ENCODE data around the gene CCDC9B. TPM values are rescaled to one million over a fixed set of nuclear protein-coding genes. Genes with fewer than 3 reads are reported as not detected.

Gene CCDC9B
- total RNA-seq, 1 experiment from 2014 or later = 1.2 TPM

- Histone ChIP-seq H4K20me1 (ENCODE audit: insufficient read depth, low read depth, low read length) (no peaks in the 10 kb centered on the region), H3K9me3 (ENCODE audit: low read length) (no peaks in the 10 kb centered on the region), H3K4me2 (ENCODE audit: low read depth, low read length, poor library complexity, severe bottlenecking) (no peak overlapping the region), H3K9me2 (replicated peaks; ENCODE audit: insufficient read depth, low read length) (no peaks in the 10 kb centered on the region), H3K79me2 (ENCODE audit: low read length) (peaks cover 21% of the 10 kb centered on the region), H3K4me3 (ENCODE audit: low read length) (no peak overlapping the region), H3K4me1 (ENCODE audit: low read length) (peaks cover 12% of the 10 kb centered on the region), H3K36me3 (ENCODE audit: insufficient read depth, low read length) (peaks cover 6% of the 10 kb centered on the region; the same call in 1 of the 2 replicates), H3K27ac (ENCODE audit: low read length) (no peak overlapping the region), H2AFZ (ENCODE audit: low read length) (no peak overlapping the region), H3K9ac (ENCODE audit: low read length) (no peak overlapping the region), H3K27me3 (ENCODE audit: low read length) (no peaks in the 10 kb centered on the region)
- no peak for DNase-seq
Measured at GRCh38 chr15:40379853-40380252, 39.1 kb upstream of the CCDC9B start.

- Histone ChIP-seq H3K36me3 (ENCODE audit: insufficient read depth, low read length) (peaks cover 2% of the 10 kb centered on the region; the same call in 1 of the 2 replicates), H3K79me2 (ENCODE audit: low read length) (peaks cover 16% of the 10 kb centered on the region), H3K9me3 (ENCODE audit: low read length) (no peaks in the 10 kb centered on the region), H3K9ac (ENCODE audit: low read length) (no peak overlapping the region), H3K9me2 (replicated peaks; ENCODE audit: insufficient read depth, low read length) (no peaks in the 10 kb centered on the region), H3K4me3 (ENCODE audit: low read length) (no peak overlapping the region), H3K27me3 (ENCODE audit: low read length) (no peaks in the 10 kb centered on the region), H2AFZ (ENCODE audit: low read length) (no peak overlapping the region), H3K27ac (ENCODE audit: low read length) (no peak overlapping the region), H4K20me1 (ENCODE audit: insufficient read depth, low read depth, low read length) (no peaks in the 10 kb centered on the region), H3K4me2 (ENCODE audit: low read depth, low read length, poor library complexity, severe bottlenecking) (no peak overlapping the region), H3K4me1 (ENCODE audit: low read length) (peaks cover 8% of the 10 kb centered on the region)
- DNase-seq = no peak
Measured at GRCh38 chr15:40379374-40379773, 38.6 kb upstream of the CCDC9B start.

DNA sequence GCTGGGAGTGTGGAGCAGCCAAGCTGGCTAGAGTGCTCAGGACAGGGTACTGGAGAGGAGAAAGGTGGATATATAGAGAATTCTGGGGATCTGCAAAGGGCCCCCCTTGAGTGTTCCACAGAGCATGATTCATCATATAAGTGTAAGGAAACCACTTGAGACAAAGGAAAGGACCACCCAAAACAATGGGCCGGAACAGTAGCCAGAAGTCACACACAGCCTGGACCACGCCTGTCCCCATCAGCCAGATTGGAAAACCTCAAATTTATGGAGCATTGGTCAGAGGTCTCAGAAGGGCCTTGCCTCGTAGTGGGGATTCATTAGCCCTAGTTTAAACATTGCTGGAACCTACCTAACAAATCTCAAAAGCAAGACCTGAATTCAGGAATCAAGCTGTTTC is 36.9 kb upstream of the CCDC9B start:
- no peaks in the 10 kb centered on the region for H3K4me1 ChIP-seq (ENCODE audit: low read length)
- no peaks in the 10 kb centered on the region for H3K36me3 ChIP-seq (ENCODE audit: insufficient read depth, low read length)
- H3K9ac ChIP-seq (ENCODE audit: low read length) = no peak overlapping the region
- no peak for DNase-seq
- H4K20me1 ChIP-seq (ENCODE audit: insufficient read depth, low read depth, low read length) = no peaks in the 10 kb centered on the region
- H3K9me3 ChIP-seq (ENCODE audit: low read length) = no peaks in the 10 kb centered on the region
- no peak overlapping the region for H3K4me3 ChIP-seq (ENCODE audit: low read length)
- H3K79me2 ChIP-seq (ENCODE audit: low read length) = no peaks in the 10 kb centered on the region
- H3K9me2 ChIP-seq (replicated peaks; ENCODE audit: insufficient read depth, low read length) = no peaks in the 10 kb centered on the region
- no peak overlapping the region for H3K4me2 ChIP-seq (ENCODE audit: low read depth, low read length, poor library complexity, severe bottlenecking)
- H3K27ac ChIP-seq (ENCODE audit: low read length) = no peak overlapping the region
- H2AFZ ChIP-seq (ENCODE audit: low read length) = no peak overlapping the region
- no peaks in the 10 kb centered on the region for H3K27me3 ChIP-seq (ENCODE audit: low read length)

- Histone ChIP-seq H3K36me3 (ENCODE audit: insufficient read depth, low read length) (no peaks in the 10 kb centered on the region), H3K9me3 (ENCODE audit: low read length) (no peaks in the 10 kb centered on the region), H3K27me3 (ENCODE audit: low read length) (no peaks in the 10 kb centered on the region), H3K27ac (ENCODE audit: low read length) (no peak overlapping the region), H3K79me2 (ENCODE audit: low read length) (no peaks in the 10 kb centered on the region), H3K4me1 (ENCODE audit: low read length) (peaks cover 5% of the 10 kb centered on the region), H3K4me2 (ENCODE audit: low read depth, low read length, poor library complexity, severe bottlenecking) (no peak overlapping the region), H3K4me3 (ENCODE audit: low read length) (no peak overlapping the region), H3K9me2 (replicated peaks; ENCODE audit: insufficient read depth, low read length) (no peaks in the 10 kb centered on the region), H2AFZ (ENCODE audit: low read length) (no peak overlapping the region), H4K20me1 (ENCODE audit: insufficient read depth, low read depth, low read length) (no peaks in the 10 kb centered on the region), H3K9ac (ENCODE audit: low read length) (no peak overlapping the region)
- DNase-seq = no peak
Measured at GRCh38 chr15:40372981-40373380, 32.2 kb upstream of the CCDC9B start.

DNA sequence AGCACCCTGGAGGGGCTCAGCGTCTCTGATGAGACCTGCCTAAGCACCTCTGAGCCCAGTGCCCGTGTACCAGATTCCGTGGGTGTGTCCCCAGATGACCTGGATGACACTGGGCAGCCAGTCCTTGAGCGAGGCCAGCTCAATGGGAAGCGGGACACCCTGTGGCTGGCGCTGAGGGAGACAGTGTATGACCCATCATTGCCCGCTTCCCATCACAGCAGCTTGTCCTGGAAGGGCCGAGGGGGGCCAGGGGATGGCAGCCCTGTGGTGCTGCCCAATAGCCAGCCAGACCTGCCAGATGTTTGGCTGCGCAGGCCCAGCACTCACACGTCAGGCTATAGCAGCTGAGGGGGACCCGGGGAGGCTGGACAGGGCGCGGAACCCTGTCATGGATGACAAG is 29.2 kb upstream of the CCDC9B start:
- H3K27ac ChIP-seq (ENCODE audit: low read length) = no peak overlapping the region
- no peak for DNase-seq
- H3K79me2 ChIP-seq (ENCODE audit: low read length) = no peaks in the 10 kb centered on the region
- H3K9me2 ChIP-seq (replicated peaks; ENCODE audit: insufficient read depth, low read length) = no peaks in the 10 kb centered on the region
- H3K4me3 ChIP-seq (ENCODE audit: low read length) = no peak overlapping the region
- no peak overlapping the region for H3K9ac ChIP-seq (ENCODE audit: low read length)
- no peaks in the 10 kb centered on the region for H3K9me3 ChIP-seq (ENCODE audit: low read length)
- peaks cover 16% of the 10 kb centered on the region for H3K4me1 ChIP-seq (ENCODE audit: low read length)
- H2AFZ ChIP-seq (ENCODE audit: low read length) = no peak overlapping the region
- no peaks in the 10 kb centered on the region for H3K36me3 ChIP-seq (ENCODE audit: insufficient read depth, low read length)
- no peaks in the 10 kb centered on the region for H3K27me3 ChIP-seq (ENCODE audit: low read length)
- H4K20me1 ChIP-seq (ENCODE audit: insufficient read depth, low read depth, low read length) = 0 out of 2 replicates have a peak, but pooled peaks cover 3% of the 10 kb centered on the region
- H3K4me2 ChIP-seq (ENCODE audit: low read depth, low read length, poor library complexity, severe bottlenecking) = no peak overlapping the region

- H2AFZ ChIP-seq (ENCODE audit: low read length) = no peak overlapping the region
- no peak overlapping the region for H3K4me2 ChIP-seq (ENCODE audit: low read depth, low read length, poor library complexity, severe bottlenecking)
- H3K36me3 ChIP-seq (ENCODE audit: insufficient read depth, low read length) = no peaks in the 10 kb centered on the region
- H3K27me3 ChIP-seq (ENCODE audit: low read length) = no peaks in the 10 kb centered on the region
- DNase-seq = no peak
- H3K79me2 ChIP-seq (ENCODE audit: low read length) = no peaks in the 10 kb centered on the region
- peaks cover 16% of the 10 kb centered on the region for H3K4me1 ChIP-seq (ENCODE audit: low read length)
- H3K27ac ChIP-seq (ENCODE audit: low read length) = no peak overlapping the region
- H3K9ac ChIP-seq (ENCODE audit: low read length) = no peak overlapping the region
- H3K4me3 ChIP-seq (ENCODE audit: low read length) = no peak overlapping the region
- H4K20me1 ChIP-seq (ENCODE audit: insufficient read depth, low read depth, low read length) = 0 out of 2 replicates have a peak, but pooled peaks cover 3% of the 10 kb centered on the region
- no peaks in the 10 kb centered on the region for H3K9me3 ChIP-seq (ENCODE audit: low read length)
- no peaks in the 10 kb centered on the region for H3K9me2 ChIP-seq (replicated peaks; ENCODE audit: insufficient read depth, low read length)
Measured at GRCh38 chr15:40369474-40369869, 28.7 kb upstream of the CCDC9B start.

DNA sequence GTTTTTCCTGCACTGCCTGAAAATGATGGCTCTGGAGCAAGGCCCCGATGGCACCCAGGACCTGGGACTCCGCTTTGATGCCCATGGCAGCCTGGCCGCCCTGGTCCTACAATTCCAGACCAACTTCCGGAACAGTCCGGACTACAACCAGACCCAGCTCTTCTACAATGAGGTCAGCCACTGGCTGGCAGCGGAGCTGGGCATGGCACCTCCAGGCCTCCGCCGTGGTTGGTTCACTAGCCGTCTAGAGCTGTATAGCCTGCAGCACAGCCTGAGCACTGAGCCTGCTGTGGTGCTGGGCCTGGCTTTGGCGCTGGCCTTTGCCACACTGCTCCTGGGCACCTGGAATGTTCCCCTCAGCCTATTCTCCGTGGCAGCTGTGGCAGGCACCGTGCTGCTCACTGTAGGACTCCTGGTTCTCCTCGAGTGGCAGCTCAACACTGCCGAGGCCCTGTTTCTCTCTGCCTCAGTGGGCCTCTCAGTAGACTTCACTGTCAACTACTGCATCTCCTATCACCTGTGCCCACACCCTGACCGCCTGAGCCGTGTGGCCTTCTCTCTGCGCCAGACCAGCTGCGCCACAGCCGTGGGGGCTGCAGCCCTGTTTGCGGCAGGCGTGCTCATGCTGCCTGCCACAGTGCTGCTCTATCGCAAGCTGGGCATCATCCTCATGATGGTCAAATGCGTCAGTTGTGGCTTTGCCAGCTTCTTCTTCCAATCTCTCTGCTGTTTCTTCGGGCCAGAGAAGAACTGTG is 28.2 kb upstream of the CCDC9B start:
- Histone ChIP-seq H3K27ac (ENCODE audit: low read length) (no peak overlapping the region), H3K27me3 (ENCODE audit: low read length) (no peaks in the 10 kb centered on the region), H3K79me2 (ENCODE audit: low read length) (no peaks in the 10 kb centered on the region), H3K4me2 (ENCODE audit: low read depth, low read length, poor library complexity, severe bottlenecking) (peak overlapping the region; percentile 42), H2AFZ (ENCODE audit: low read length) (no peak overlapping the region), H3K9me3 (ENCODE audit: low read length) (no peaks in the 10 kb centered on the region), H3K36me3 (ENCODE audit: insufficient read depth, low read length) (no peaks in the 10 kb centered on the region), H3K9ac (ENCODE audit: low read length) (0 out of 2 replicates have a peak overlapping the region, but pooled peaks have one; percentile 46), H3K4me3 (ENCODE audit: low read length) (no peak overlapping the region), H3K4me1 (ENCODE audit: low read length) (peaks cover 16% of the 10 kb centered on the region), H3K9me2 (replicated peaks; ENCODE audit: insufficient read depth, low read length) (no peaks in the 10 kb centered on the region), H4K20me1 (ENCODE audit: insufficient read depth, low read depth, low read length) (0 out of 2 replicates have a peak, but pooled peaks cover 3% of the 10 kb centered on the region)
- DNase-seq = no peak

DNA sequence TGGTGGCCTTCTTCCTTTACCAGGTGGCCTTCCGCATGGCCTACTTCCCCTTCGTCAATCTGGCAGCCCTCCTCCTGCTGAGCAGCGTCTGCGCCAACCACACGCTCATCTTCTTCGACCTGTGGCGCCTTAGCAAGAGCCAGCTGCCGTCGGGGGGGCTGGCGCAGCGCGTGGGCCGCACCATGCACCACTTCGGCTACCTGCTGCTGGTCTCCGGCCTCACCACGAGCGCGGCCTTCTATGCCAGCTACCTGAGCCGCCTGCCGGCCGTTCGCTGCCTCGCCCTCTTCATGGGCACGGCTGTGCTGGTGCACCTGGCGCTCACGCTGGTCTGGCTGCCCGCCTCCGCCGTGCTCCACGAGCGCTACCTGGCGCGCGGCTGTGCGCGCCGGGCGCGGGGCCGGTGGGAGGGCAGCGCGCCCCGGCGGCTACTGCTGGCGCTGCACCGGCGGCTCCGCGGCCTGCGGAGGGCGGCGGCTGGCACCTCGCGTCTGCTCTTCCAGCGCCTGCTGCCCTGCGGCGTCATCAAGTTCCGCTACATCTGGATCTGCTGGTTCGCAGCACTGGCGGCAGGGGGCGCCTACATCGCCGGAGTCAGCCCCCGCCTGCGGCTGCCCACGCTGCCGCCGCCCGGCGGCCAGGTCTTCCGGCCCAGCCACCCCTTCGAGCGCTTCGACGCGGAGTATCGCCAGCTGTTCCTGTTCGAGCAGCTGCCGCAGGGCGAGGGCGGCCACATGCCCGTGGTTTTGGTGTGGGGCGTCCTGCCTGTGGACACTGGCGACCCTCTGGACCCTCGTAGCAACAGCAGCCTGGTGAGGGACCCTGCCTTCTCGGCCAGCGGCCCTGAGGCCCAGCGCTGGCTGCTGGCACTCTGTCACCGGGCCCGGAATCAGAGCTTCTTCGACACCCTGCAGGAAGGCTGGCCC is 27.2 kb upstream of the CCDC9B start:
- H2AFZ ChIP-seq (ENCODE audit: low read length) = peak overlapping the region; percentile 99
- no peaks in the 10 kb centered on the region for H3K27me3 ChIP-seq (ENCODE audit: low read length)
- peaks cover 16% of the 10 kb centered on the region for H3K4me1 ChIP-seq (ENCODE audit: low read length)
- no peaks in the 10 kb centered on the region for H3K9me2 ChIP-seq (replicated peaks; ENCODE audit: insufficient read depth, low read length)
- no peaks in the 10 kb centered on the region for H3K9me3 ChIP-seq (ENCODE audit: low read length)
- peak; percentile 97 for DNase-seq
- no peak overlapping the region for H3K27ac ChIP-seq (ENCODE audit: low read length)
- H3K36me3 ChIP-seq (ENCODE audit: insufficient read depth, low read length) = no peaks in the 10 kb centered on the region
- H4K20me1 ChIP-seq (ENCODE audit: insufficient read depth, low read depth, low read length) = 0 out of 2 replicates have a peak, but pooled peaks cover 3% of the 10 kb centered on the region
- H3K79me2 ChIP-seq (ENCODE audit: low read length) = no peaks in the 10 kb centered on the region
- peak overlapping the region; percentile 72 for H3K4me3 ChIP-seq (ENCODE audit: low read length)
- peak overlapping the region; percentile 84 for H3K4me2 ChIP-seq (ENCODE audit: low read depth, low read length, poor library complexity, severe bottlenecking)
- H3K9ac ChIP-seq (ENCODE audit: low read length) = peak overlapping the region; percentile 81

Data from Karpas-422 (cell line).